Adipocyte (in vitro differentiated cells): ENCODE data around the gene EXOC3L4.
"Not testable (repeated sequence)": the region's sequence is repeated elsewhere in the genome, so short reads cannot be mapped to it uniquely, and the experiment has no call there.

ENCODE experiments used
- DNase-seq: peaks from one replicate; pipeline ENCODE4 v3.0.0-alpha.2; 2015; ENCODE audit warnings: low read depth
- H3K27me3 ChIP-seq: replicated peaks from 2 replicates; pipeline ENCODE4 v1.7.0; 2013; ENCODE audit warnings: mild to moderate bottlenecking, low read length, moderate library complexity; ENCODE audit not compliant: control insufficient read depth, insufficient read depth
- H3K36me3 ChIP-seq: 2 replicates; pipeline ENCODE4 v1.7.0; 2013; ENCODE audit warnings: low read length, mild to moderate bottlenecking, moderate library complexity; ENCODE audit not compliant: control insufficient read depth, insufficient read depth, severe bottlenecking
- H3K4me1 ChIP-seq: 2 replicates; pipeline ENCODE4 v1.7.0; 2013; ENCODE audit warnings: mild to moderate bottlenecking, low read length, moderate library complexity; ENCODE audit not compliant: control insufficient read depth, insufficient read depth
- H3K4me3 ChIP-seq: 2 replicates; pipeline ENCODE4 v1.7.0; 2013; ENCODE audit warnings: mild to moderate bottlenecking, low read length, moderate library complexity
- H3K9ac ChIP-seq: 2 replicates; pipeline ENCODE4 v1.7.0; 2013; ENCODE audit warnings: mild to moderate bottlenecking, low read length, moderate library complexity
- H3K9me3 ChIP-seq: 2 replicates; pipeline ENCODE4 v1.7.0; 2013; ENCODE audit warnings: mild to moderate bottlenecking, low read length, moderate library complexity; ENCODE audit not compliant: control insufficient read depth

EXOC3L4 gene

DNA sequence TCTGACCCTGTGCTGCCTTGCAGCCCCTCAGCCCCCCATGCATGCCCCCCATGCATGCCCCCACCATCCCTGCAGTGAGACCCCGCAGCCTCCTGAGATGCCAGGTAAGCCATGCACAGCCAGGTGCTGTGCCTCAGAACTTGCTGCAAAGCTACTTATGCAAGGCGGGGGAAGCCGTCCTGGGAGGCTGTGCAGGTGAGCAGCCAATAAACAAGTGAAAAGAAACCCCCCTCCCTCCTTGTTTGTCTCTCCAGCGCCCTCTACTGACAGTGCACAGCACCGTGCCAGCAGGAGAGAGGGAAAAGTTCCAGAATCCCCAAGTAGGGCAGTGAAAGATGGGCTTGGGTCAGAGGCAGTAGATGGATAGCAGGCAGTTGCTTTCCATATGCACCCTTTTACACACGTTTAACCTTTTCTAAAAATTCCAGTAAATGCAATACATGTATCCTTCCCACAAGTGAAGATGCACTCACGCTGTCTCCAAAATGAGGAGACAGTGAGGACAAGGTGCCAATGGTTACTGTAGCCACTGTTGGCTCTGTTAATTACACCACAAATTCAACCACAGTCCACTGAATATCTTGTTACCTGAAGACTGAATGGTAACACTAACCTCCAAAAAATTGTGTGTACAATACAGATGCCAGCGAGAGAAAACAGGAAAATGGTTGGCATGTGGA is 46.7 kb downstream of the EXOC3L4 start:
- no peak for DNase-seq
- H3K4me3 ChIP-seq: no peak overlapping the region
- H3K36me3 ChIP-seq: no peaks in the 10 kb centered on the region
- peaks cover 4% of the 10 kb centered on the region for H3K27me3 ChIP-seq
- H3K4me1 ChIP-seq: peaks cover 25% of the 10 kb centered on the region
- H3K9ac ChIP-seq: no peak overlapping the region
- H3K9me3 ChIP-seq: no peaks in the 10 kb centered on the region

DNA sequence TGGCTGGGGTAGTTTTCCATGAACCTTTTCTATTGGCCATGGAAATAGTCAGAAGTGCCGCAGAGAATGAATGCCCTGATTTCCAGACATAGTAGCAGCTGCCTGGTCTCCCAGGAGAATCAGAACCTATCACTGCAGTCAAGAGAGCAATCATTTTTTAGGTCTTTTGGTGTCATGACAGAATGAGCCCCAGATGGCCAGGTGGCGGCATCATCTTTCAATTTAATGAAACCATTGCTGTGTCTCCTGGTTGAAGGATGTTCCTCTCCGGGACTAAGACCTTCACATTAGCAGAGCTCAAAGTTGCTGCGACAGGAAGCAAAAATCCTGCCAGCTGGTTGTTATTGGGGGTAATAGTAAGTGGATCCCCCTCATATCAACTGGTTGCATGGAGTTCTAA is 47.5 kb downstream of the EXOC3L4 start:
- peaks cover 4% of the 10 kb centered on the region for H3K27me3 ChIP-seq
- no peak for DNase-seq
- H3K4me1 ChIP-seq: peaks cover 18% of the 10 kb centered on the region
- H3K9me3 ChIP-seq: no peaks in the 10 kb centered on the region
- H3K36me3 ChIP-seq: no peaks in the 10 kb centered on the region
- H3K9ac ChIP-seq: no peak overlapping the region
- H3K4me3 ChIP-seq: no peak overlapping the region

DNA sequence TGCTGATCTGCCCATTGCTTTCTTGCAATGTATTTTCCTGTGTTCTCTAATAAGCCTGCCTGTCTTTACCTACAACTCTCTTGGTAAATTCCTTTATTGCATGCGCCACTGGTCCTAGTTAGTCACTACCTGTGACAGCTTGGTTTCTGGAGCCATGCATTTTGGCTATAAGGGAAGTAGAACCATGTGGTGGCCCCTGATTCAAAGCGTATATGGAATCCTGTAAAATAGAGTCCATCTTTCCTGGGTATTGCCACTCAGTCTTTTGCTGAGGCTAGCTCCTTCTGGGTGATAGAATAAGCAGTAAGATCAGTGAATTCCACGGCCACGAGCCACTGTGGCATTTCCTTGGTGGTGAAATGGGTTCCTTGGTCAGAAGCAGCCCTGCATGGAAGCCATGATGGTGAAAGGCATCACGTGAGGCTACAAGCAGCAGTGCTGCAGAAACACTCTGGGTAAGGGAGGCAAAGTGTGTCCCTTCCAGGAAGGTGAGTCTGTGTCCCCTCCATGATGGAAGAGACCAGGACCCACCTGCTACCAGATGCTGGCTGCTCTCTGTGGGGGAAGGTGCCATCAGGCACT is 48.3 kb downstream of the EXOC3L4 start:
- no peak overlapping the region for H3K9ac ChIP-seq
- no peak overlapping the region for H3K4me3 ChIP-seq
- H3K9me3 ChIP-seq: no peaks in the 10 kb centered on the region
- H3K4me1 ChIP-seq: peaks cover 13% of the 10 kb centered on the region
- no peak for DNase-seq
- peaks cover 4% of the 10 kb centered on the region for H3K27me3 ChIP-seq
- H3K36me3 ChIP-seq: no peaks in the 10 kb centered on the region

DNA sequence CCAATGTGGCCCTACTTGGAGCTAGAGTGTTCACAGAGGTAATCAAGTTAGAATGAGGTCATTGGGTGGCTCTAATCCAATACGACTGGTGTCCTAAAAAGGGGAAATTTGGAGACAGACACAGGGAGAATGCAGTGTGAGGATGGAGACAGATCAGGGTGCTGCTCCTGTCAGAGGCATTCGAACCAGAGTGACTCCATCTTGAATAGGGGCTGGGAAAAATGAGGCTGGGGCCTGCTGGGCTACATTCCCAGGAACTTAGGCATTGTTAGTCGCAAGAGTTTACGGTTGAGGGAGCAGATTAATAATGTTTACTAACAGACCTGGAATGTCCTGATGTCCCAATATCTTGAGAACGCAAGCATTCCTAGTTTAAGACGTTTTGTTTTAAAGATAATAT is 49.0 kb downstream of the EXOC3L4 start:
- DNase-seq: no peak
- Histone ChIP-seq H3K36me3 (no peaks in the 10 kb centered on the region), H3K27me3 (peaks cover 4% of the 10 kb centered on the region), H3K9ac (no peak overlapping the region), H3K4me3 (no peak overlapping the region), H3K9me3 (no peaks in the 10 kb centered on the region), H3K4me1 (peaks cover 13% of the 10 kb centered on the region)

DNA sequence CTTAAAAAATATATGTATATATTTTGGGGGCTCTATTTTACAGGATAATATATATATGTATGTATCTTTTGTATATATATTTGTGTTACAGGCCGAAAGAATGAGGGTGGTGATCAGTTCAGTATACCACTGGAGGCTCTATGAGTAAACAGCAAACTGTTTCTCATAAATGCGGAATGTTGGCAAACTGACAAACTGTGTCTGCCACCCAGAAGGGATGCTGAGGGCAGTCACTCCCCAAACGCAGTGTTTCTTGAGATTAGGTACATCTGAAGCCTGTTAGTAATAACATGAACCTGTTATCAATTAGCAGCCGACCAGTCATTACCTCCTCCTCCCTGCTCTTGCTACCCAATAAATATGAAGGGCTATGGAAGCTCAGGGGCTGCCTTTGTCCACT is 49.6 kb downstream of the EXOC3L4 start:
- Histone ChIP-seq H3K27me3 (peaks cover 4% of the 10 kb centered on the region), H3K9ac (no peak overlapping the region), H3K9me3 (no peaks in the 10 kb centered on the region), H3K4me3 (no peak overlapping the region), H3K36me3 (no peaks in the 10 kb centered on the region), H3K4me1 (peaks cover 13% of the 10 kb centered on the region)
- DNase-seq: peak; percentile 80

DNA sequence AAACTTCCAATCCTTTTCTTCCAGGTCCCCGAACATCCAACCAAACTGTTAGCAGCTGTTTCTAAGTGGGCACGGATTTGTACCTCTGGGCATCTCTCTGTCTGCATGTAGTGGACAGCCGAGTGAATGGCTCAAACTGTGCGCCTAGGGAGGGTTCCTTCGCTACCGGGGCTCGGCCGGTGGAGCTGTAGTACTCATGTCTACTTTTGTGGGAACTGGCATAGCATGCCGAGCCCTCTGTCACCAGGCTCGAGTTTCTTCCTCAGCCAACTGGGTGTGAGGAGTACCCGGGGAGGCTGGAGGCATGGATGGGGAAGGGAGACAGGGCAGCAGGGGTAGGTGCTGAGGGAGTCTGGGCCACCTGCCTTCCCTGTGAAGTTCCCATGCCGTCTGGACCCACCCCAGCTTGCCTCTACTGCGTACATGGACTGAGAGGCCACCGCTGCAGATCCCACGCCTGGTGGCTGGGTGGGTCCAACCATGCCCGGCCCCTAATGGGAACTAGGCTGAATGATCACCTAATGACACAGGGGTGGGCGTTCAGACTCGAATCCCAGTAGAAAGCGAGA is 51.7 kb downstream of the EXOC3L4 start:
- Histone ChIP-seq H3K36me3 (no peaks in the 10 kb centered on the region), H3K9me3 (no peaks in the 10 kb centered on the region), H3K27me3 (peaks cover 4% of the 10 kb centered on the region), H3K9ac (no peak overlapping the region), H3K4me1 (peaks cover 13% of the 10 kb centered on the region), H3K4me3 (no peak overlapping the region)
- no peak for DNase-seq

DNA sequence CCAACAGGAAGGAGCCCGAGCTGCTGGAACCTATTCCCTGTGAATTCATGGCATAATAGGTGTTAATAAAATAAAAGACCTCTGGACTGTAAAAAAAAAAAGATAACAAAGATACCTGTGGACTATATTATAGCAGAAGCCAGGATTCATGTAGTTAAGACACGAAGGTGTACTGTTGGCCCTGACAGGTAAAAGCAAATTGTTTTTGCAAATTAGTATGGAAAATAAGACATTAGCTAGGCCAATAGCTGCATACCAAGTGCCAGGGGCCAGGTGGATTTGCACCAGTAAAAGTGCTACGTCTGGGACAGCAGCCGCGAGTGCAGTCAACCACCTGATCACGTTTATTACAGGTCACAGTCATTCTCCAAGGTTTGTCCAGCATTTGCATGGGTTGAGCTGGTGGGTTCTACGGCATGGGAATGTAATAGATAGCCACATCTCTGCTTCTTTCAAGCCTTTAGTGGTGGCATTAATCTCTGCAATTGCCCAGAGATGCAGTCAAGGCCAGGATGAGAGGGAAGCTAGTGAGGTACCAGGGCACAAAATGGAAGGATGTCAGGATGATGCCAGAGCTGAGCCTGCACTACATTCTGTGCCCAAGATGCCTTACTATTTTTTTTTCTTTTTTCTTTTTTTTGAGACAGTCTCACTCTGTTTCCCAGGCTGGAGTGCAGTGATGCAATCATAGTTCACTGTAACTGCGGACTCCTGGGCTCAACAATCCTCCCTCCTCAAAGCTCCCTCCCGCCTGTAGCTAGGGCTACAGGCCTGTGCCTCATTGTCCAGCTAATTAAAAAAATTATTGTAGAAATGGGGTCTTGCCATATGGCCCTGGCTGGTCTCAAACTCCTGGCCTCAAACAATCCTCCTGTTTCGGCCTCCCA is 55.1 kb downstream of the EXOC3L4 start:
- Histone ChIP-seq H3K4me3 (no peak overlapping the region), H3K36me3 (no peaks in the 10 kb centered on the region), H3K4me1 (peaks cover 3% of the 10 kb centered on the region), H3K9ac (no peak overlapping the region), H3K27me3 (no peaks in the 10 kb centered on the region), H3K9me3 (no peaks in the 10 kb centered on the region)
- DNase-seq: peak; percentile 14

DNA sequence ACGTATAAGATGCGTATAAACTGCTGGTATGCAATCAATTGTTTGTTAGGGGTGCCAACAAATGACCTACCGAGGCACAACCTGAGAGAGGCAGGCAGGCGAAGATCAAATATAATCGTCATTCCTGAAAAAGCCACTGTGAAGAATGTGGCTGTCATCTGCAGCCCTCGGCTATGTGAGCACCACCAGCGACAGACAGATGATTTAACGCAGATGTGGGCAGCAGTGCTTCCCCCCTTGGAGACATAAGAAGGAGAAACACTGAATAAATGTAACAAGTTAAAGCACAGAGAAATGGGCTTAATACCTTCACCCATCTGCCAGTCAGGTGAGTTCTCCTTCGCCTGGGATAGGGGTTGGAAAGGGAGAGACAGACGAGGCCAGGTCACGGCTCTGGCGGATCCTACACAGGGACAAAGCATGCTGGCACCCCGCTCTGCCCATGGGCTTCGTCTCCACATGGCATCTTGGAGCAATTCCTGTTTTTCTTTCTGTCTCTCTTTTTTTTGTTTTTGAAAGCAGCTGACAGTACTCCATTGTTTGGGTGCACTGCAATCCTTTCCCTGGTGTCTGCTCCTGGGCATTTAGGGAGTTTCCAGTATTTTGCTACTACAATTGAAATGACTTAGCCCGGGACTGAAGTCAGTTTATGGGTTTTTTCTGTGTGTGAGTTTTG is 56.9 kb downstream of the EXOC3L4 start:
- peak; percentile 5 for DNase-seq
- Histone ChIP-seq H3K4me1 (peaks cover 15% of the 10 kb centered on the region), H3K9ac (no peak overlapping the region), H3K9me3 (no peaks in the 10 kb centered on the region), H3K27me3 (no peaks in the 10 kb centered on the region), H3K4me3 (no peak overlapping the region), H3K36me3 (no peaks in the 10 kb centered on the region)

DNA sequence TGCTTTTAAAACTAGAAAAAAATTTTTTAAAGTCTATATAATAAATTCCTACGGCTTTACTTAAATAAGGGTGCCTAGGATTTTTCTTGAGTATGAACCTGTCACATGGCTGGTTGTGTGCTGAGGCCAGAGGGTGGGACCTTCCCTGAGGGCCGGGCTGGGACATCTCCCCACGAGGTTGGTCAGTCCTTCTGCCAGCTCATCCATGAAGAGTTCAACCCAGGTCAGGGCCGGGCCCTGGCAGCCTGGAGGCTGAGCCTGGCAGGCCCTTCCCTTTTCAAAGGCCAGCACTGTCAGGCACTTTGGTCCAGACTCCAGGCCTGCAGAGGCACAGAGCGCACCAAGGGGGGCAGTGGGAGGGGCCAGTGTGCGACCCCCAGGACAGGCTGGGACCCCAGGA is 60.5 kb downstream of the EXOC3L4 start:
- Histone ChIP-seq H3K4me3 (no peak overlapping the region), H3K9ac (no peak overlapping the region), H3K4me1 (peaks cover 15% of the 10 kb centered on the region), H3K36me3 (no peaks in the 10 kb centered on the region), H3K9me3 (no peaks in the 10 kb centered on the region), H3K27me3 (no peaks in the 10 kb centered on the region)
- DNase-seq: peak; percentile 24

DNA sequence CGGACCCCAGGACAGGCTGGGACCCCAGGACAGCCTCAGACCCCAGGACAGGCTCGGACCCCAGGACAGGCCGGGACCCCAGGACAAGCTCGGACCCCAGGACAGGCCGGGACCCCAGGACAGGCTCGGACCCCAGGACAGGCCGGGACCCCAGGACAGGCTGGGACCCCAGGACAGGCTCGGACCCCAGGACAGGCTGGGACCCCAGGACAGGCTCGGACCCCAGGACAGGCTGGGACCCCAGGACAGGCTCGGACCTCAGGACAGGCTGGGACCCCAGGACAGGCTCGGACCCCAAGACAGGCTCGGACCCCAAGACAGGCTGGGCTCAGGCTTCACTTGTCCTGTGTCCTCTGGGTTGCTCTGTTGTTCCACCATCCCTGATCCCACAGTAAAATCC is 60.9 kb downstream of the EXOC3L4 start:
- not testable (repeated sequence) for H3K4me3 ChIP-seq, H3K27me3 ChIP-seq, H3K9me3 ChIP-seq, DNase-seq, H3K36me3 ChIP-seq
- Histone ChIP-seq H3K9ac (peak overlapping the region; percentile 17), H3K4me1 (peaks cover 15% of the 10 kb centered on the region)
